ENCODE results near the gene SHTN1. TPM values are rescaled to one million over a fixed set of nuclear protein-coding genes. Genes with fewer than 3 reads are reported as not detected.

The SHTN1 gene
- total and polyA plus RNA-seq, 2 of the 4 experiments (the other 2 are of a cell fraction): 0.54 to 2.3 TPM

GRCh38 chr10:116918583-116918982 is 86.4 kb downstream of the SHTN1 start:
- no peak overlapping the region for H3K56ac ChIP-seq (ENCODE audit: extremely low read depth, insufficient read depth, low read length)
- dilution Hi-C loops (cut with HindIII; ENCODE audit: low sequenced_read_pairs, unreplicated experiment): no loop called here
- H3K23ac ChIP-seq (ENCODE audit: low read depth, low read length): no peak overlapping the region
- H3K4me3 ChIP-seq (ENCODE audit: insufficient read depth, low read depth, low read length): no peak overlapping the region
- H2AK9ac ChIP-seq (replicated peaks; ENCODE audit: low read depth, low read length, poor library complexity): no peak overlapping the region
- no peak overlapping the region for H3K9ac ChIP-seq (ENCODE audit: low read depth, low read length)
- H4K8ac ChIP-seq (ENCODE audit: low read depth in 2 of 2, low read length in 2 of 2): no peak overlapping the region
- no peak overlapping the region for H2BK5ac ChIP-seq (ENCODE audit: low read depth, low read length, poor library complexity, severe bottlenecking)
- DNase-seq (no peak), ATAC-seq (ENCODE audit: low read depth) (no peak)
- no peak overlapping the region for H4K91ac ChIP-seq (ENCODE audit: insufficient read depth, low read depth, low read length)
- no peak overlapping the region for H2BK20ac ChIP-seq (ENCODE audit: low read depth, low read length)
- no peak overlapping the region for H3K4ac ChIP-seq (ENCODE audit: low read depth, low read length)
- no peak overlapping the region for H3K27ac ChIP-seq (ENCODE audit: insufficient read depth, low read length)
- no CpG with 5 or more reads among the region's 2 CpGs for WGBS, 2 experiments (ENCODE audit: extremely low coverage in 2 of 2, insufficient read length in 1 of 2)
- intact Hi-C loops (cut with micrococcal nuclease): no loop called here
- no peak overlapping the region for H4K5ac ChIP-seq (ENCODE audit: low read depth, low read length)
- no peak overlapping the region for H3K14ac ChIP-seq (replicated peaks; ENCODE audit: low read depth, low read length)
- no TSS peak for BruUV-seq (replicated peaks)
- H3K4me2 ChIP-seq (ENCODE audit: low read depth, low read length): no peak overlapping the region
- H2AFZ ChIP-seq (replicated peaks; ENCODE audit: low read length, poor library complexity): no peak overlapping the region
- no peak overlapping the region for H2BK15ac ChIP-seq (ENCODE audit: low read depth, low read length)
- H4K20me1 ChIP-seq (ENCODE audit: insufficient read depth, low read length): no peaks in the 10 kb centered on the region
- POLR2A ChIA-PET (ENCODE audit: unreplicated experiment): no interaction called here
- no peaks in the 10 kb centered on the region for H3K9me3 ChIP-seq (ENCODE audit: control insufficient read depth, insufficient read depth, low read length)
- H2AK5ac ChIP-seq (ENCODE audit: low read depth, low read length): no peak overlapping the region
- no peaks in the 10 kb centered on the region for H3K27me3 ChIP-seq (ENCODE audit: control insufficient read depth, insufficient read depth, low read length)
- H3K36me3 ChIP-seq (ENCODE audit: control insufficient read depth, insufficient read depth, low read length): no peaks in the 10 kb centered on the region
- TF ChIP-seq MAFK (IDR thresholded peaks at IDR 0.05; ENCODE audit: low read depth, low read length) (no peak), NFE2L2 (IDR thresholded peaks at IDR 0.05; ENCODE audit: low read depth, low read length) (no peak), USF2 (IDR thresholded peaks at IDR 0.05; ENCODE audit: low read depth, low read length) (no peak), MAZ (IDR thresholded peaks at IDR 0.05; ENCODE audit: borderline replicate concordance, low read depth, low read length) (no peak), POLR2A (IDR thresholded peaks at IDR 0.05; ENCODE audit: low read depth, low read length) (no peak), RAD21 (IDR thresholded peaks at IDR 0.05; ENCODE audit: low read length) (no peak), RFX5 (IDR thresholded peaks at IDR 0.05; ENCODE audit: low read depth, low read length) (no peak), CTCF (conservative IDR thresholded peaks at IDR 0.05; ENCODE audit: low read depth, low read length) (no peak), CEBPB (IDR thresholded peaks at IDR 0.05; ENCODE audit: low read depth, low read length) (no peak), SMC3 (IDR thresholded peaks at IDR 0.05; ENCODE audit: low read depth, low read length) (no peak), BHLHE40 (IDR thresholded peaks at IDR 0.05; ENCODE audit: low read depth, low read length) (no peak), FOS (IDR thresholded peaks at IDR 0.05; ENCODE audit: low read depth, low read length) (no peak), MXI1 (IDR thresholded peaks at IDR 0.05; ENCODE audit: borderline replicate concordance, low read depth, low read length) (no peak), CHD1 (IDR thresholded peaks at IDR 0.05; ENCODE audit: low read depth, low read length) (no peak), RCOR1 (IDR thresholded peaks at IDR 0.05; ENCODE audit: insufficient replicate concordance, low read length) (no peak)
- TF ChIP-seq, protein P1, sequence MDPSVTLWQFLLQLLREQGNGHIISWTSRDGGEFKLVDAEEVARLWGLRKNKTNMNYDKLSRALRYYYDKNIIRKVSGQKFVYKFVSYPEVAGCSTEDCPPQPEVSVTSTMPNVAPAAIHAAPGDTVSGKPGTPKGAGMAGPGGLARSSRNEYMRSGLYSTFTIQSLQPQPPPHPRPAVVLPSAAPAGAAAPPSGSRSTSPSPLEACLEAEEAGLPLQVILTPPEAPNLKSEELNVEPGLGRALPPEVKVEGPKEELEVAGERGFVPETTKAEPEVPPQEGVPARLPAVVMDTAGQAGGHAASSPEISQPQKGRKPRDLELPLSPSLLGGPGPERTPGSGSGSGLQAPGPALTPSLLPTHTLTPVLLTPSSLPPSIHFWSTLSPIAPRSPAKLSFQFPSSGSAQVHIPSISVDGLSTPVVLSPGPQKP (IDR thresholded peaks at IDR 0.05; ENCODE audit: borderline replicate concordance, low read depth, low read length): no peak
- no peaks in the 10 kb centered on the region for H3K79me1 ChIP-seq (ENCODE audit: low read depth in 1 of 2, low read length in 2 of 2)
- in situ Hi-C loops (cut with MboI; ENCODE audit: low sequenced_read_pairs): no loop called here
- no peak overlapping the region for H3K18ac ChIP-seq (ENCODE audit: low read depth, low read length)
- H3K9me1 ChIP-seq (ENCODE audit: insufficient read depth, low read length): no peaks in the 10 kb centered on the region
- no peak overlapping the region for H2BK120ac ChIP-seq (ENCODE audit: low read depth, low read length)
- CTCF ChIA-PET: no interaction called here
- no peaks in the 10 kb centered on the region for H3K4me1 ChIP-seq (ENCODE audit: control insufficient read depth, insufficient read depth, low read length)
